Effector memory CD8-positive, alpha-beta T cell (primary cell): ENCODE results near the gene RAB11A.
"Not testable (repeated sequence)": the region's sequence is repeated elsewhere in the genome, so short reads cannot be mapped to it uniquely, and the experiment has no call there.

Source experiments
- ATAC-seq: fragments of 150-1000 bp; cut with Tn5 transposase; replicated peaks from 2 replicates; pipeline ENCODE4 v1.10.0; 2021; ENCODE audit warnings: mild to moderate bottlenecking, moderate library complexity
- DNase-seq, 3 experiments: peaks; one replicate each; pipeline ENCODE4 v3.0.0; 2021
- H3K27ac Mint-ChIP-seq, 2 donors: one replicate each; pipeline ENCODE4 v1.8.0; 2022; ENCODE audit warnings: mild to moderate bottlenecking in 2 of 2, mixed read lengths in 2 of 2, moderate library complexity in 2 of 2
- H3K27me3 Mint-ChIP-seq, 2 donors: one replicate each; pipeline ENCODE4 v1.8.0; 2022; ENCODE audit warnings: mixed read lengths in 2 of 2
- H3K36me3 Mint-ChIP-seq: one replicate; pipeline ENCODE4 v1.8.0; 2022; ENCODE audit warnings: mild to moderate bottlenecking, moderate library complexity, mixed read lengths; ENCODE audit not compliant: insufficient read depth
- H3K4me1 Mint-ChIP-seq, 2 donors: one replicate each; pipeline ENCODE4 v1.8.0; 2022; ENCODE audit warnings: low read depth in 2 of 2, mixed read lengths in 2 of 2
- H3K4me3 Mint-ChIP-seq, 2 donors: one replicate each; pipeline ENCODE4 v1.8.0; 2022; ENCODE audit warnings: mild to moderate bottlenecking in 2 of 2, mixed read lengths in 2 of 2, moderate library complexity in 2 of 2
- H3K9me3 Mint-ChIP-seq, 2 donors: one replicate each; pipeline ENCODE4 v1.8.0; 2022; ENCODE audit warnings: mixed read lengths in 2 of 2

The RAB11A gene

GRCh38 chr15:65862682-65863081 is 6.6 kb upstream of the RAB11A start:
- H3K9me3 Mint-ChIP-seq, result no peaks in the 10 kb centered on the region
- no peaks in the 10 kb centered on the region for H3K27me3 Mint-ChIP-seq
- DNase-seq, result peak; percentile 36 to 43 (median 37)
- peak; percentile 91 for ATAC-seq
- peaks cover 2 to 6% of the 10 kb centered on the region in 2 donors for H3K4me1 Mint-ChIP-seq
- no peak overlapping the region for H3K27ac Mint-ChIP-seq
- no peak overlapping the region for H3K4me3 Mint-ChIP-seq
- no peaks in the 10 kb centered on the region for H3K36me3 Mint-ChIP-seq

GRCh38 chr15:65863106-65863505 is 6.2 kb upstream of the RAB11A start:
- no peaks in the 10 kb centered on the region for H3K36me3 Mint-ChIP-seq
- ATAC-seq, result no peak
- no peak overlapping the region for H3K4me3 Mint-ChIP-seq
- no peaks in the 10 kb centered on the region for H3K9me3 Mint-ChIP-seq
- H3K4me1 Mint-ChIP-seq, result peaks cover 2% of the 10 kb centered on the region in 2 donors
- no peak overlapping the region for H3K27ac Mint-ChIP-seq
- DNase-seq, result no peak
- H3K27me3 Mint-ChIP-seq, result no peaks in the 10 kb centered on the region

- ATAC-seq, result no peak
- H3K4me3 Mint-ChIP-seq, result no peak overlapping the region
These were observed 2.0 kb upstream of the RAB11A start for GRCh38 chr15:65867244-65867643.

GRCh38 chr15:65867933-65868332 is 1.4 kb upstream of the RAB11A start:
- not testable (repeated sequence) for H3K9me3 Mint-ChIP-seq, ATAC-seq, H3K27me3 Mint-ChIP-seq, H3K27ac Mint-ChIP-seq, H3K4me3 Mint-ChIP-seq, DNase-seq
- peaks cover 22% of the 10 kb centered on the region for H3K36me3 Mint-ChIP-seq
- H3K4me1 Mint-ChIP-seq, result peaks cover 24 to 27% of the 10 kb centered on the region in 2 donors

More at GRCh38 chr15:65867244-65867643, 2.0 kb upstream of the RAB11A start:
- Mint-ChIP-seq H3K4me1 (peaks cover 19 to 23% of the 10 kb centered on the region in 2 donors), H3K27me3 (no peaks in the 10 kb centered on the region), H3K36me3 (peaks cover 22% of the 10 kb centered on the region), H3K27ac (no peak overlapping the region), H3K9me3 (no peaks in the 10 kb centered on the region)
- DNase-seq, result no peak

- Mint-ChIP-seq H3K36me3 (peaks cover 22% of the 10 kb centered on the region), H3K4me3 (peak overlapping the region; percentile 98 to 99), H3K4me1 (peaks cover 24 to 27% of the 10 kb centered on the region in 2 donors), H3K27me3 (no peaks in the 10 kb centered on the region), H3K27ac (peak overlapping the region; percentile 99), H3K9me3 (no peaks in the 10 kb centered on the region)
- no peak for DNase-seq
- no peak for ATAC-seq
These were observed 655 bp upstream of the RAB11A start for GRCh38 chr15:65868546-65869125.

GRCh38 chr15:65869954-65870871 is 922 bp downstream of the RAB11A start:
- Mint-ChIP-seq H3K36me3 (peaks cover 32% of the 10 kb centered on the region), H3K4me1 (peaks cover 24 to 34% of the 10 kb centered on the region in 2 donors), H3K27ac (peak overlapping the region; percentile 99), H3K27me3 (no peaks in the 10 kb centered on the region), H3K4me3 (peak overlapping the region; percentile 98 to 99), H3K9me3 (no peaks in the 10 kb centered on the region)
- ATAC-seq (no peak), DNase-seq (peak in 1 of 3 experiments; percentile 18)

GRCh38 chr15:65870889-65871533 is 1.7 kb downstream of the RAB11A start:
- Mint-ChIP-seq H3K4me1 (peaks cover 26 to 40% of the 10 kb centered on the region in 2 donors), H3K27me3 (no peaks in the 10 kb centered on the region), H3K4me3 (peak overlapping the region; percentile 98 to 99), H3K27ac (peak overlapping the region; percentile 99), H3K36me3 (peaks cover 33% of the 10 kb centered on the region), H3K9me3 (no peaks in the 10 kb centered on the region)
- ATAC-seq (no peak), DNase-seq (no peak)

GRCh38 chr15:65871886-65872285 is 2.6 kb downstream of the RAB11A start:
- not testable (repeated sequence) for H3K27me3 Mint-ChIP-seq, ATAC-seq, H3K4me3 Mint-ChIP-seq, DNase-seq, H3K27ac Mint-ChIP-seq, H3K9me3 Mint-ChIP-seq
- peaks cover 26 to 40% of the 10 kb centered on the region in 2 donors for H3K4me1 Mint-ChIP-seq
- H3K36me3 Mint-ChIP-seq, result peaks cover 39% of the 10 kb centered on the region

GRCh38 chr15:65872596-65872995 is 3.3 kb downstream of the RAB11A start:
- not testable (repeated sequence) for DNase-seq, H3K9me3 Mint-ChIP-seq, H3K27ac Mint-ChIP-seq, H3K27me3 Mint-ChIP-seq, ATAC-seq
- Mint-ChIP-seq H3K4me3 (peak overlapping the region in 1 of 2 donors; percentile 28), H3K36me3 (peaks cover 45% of the 10 kb centered on the region), H3K4me1 (peaks cover 26 to 40% of the 10 kb centered on the region in 2 donors)

GRCh38 chr15:65873256-65873655 is 4.0 kb downstream of the RAB11A start:
- H3K4me3 Mint-ChIP-seq, result no peak overlapping the region
- no peaks in the 10 kb centered on the region for H3K27me3 Mint-ChIP-seq
- H3K27ac Mint-ChIP-seq, result no peak overlapping the region
- peaks cover 26 to 40% of the 10 kb centered on the region in 2 donors for H3K4me1 Mint-ChIP-seq
- ATAC-seq (no peak), DNase-seq (no peak)
- H3K36me3 Mint-ChIP-seq, result peaks cover 50% of the 10 kb centered on the region
- no peaks in the 10 kb centered on the region for H3K9me3 Mint-ChIP-seq

- no peaks in the 10 kb centered on the region for H3K9me3 Mint-ChIP-seq
- no peak overlapping the region for H3K27ac Mint-ChIP-seq
- H3K4me1 Mint-ChIP-seq, result peaks cover 15 to 26% of the 10 kb centered on the region in 2 donors
- ATAC-seq (no peak), DNase-seq (no peak)
- H3K4me3 Mint-ChIP-seq, result no peak overlapping the region
- H3K27me3 Mint-ChIP-seq, result no peaks in the 10 kb centered on the region
- peaks cover 44% of the 10 kb centered on the region for H3K36me3 Mint-ChIP-seq
These were observed 6.2 kb downstream of the RAB11A start for GRCh38 chr15:65875458-65875857.

- Mint-ChIP-seq H3K36me3 (peaks cover 60% of the 10 kb centered on the region), H3K27ac (no peak overlapping the region), H3K9me3 (no peaks in the 10 kb centered on the region), H3K4me1 (peaks cover 9 to 14% of the 10 kb centered on the region in 2 donors), H3K4me3 (no peak overlapping the region), H3K27me3 (no peaks in the 10 kb centered on the region)
- ATAC-seq (no peak), DNase-seq (no peak)
These were observed 8.5 kb downstream of the RAB11A start for GRCh38 chr15:65877749-65878148.

GRCh38 chr15:65881766-65882434 is 12.6 kb downstream of the RAB11A start:
- Mint-ChIP-seq H3K36me3 (peaks cover 73% of the 10 kb centered on the region), H3K9me3 (no peaks in the 10 kb centered on the region), H3K4me3 (no peak overlapping the region), H3K27me3 (no peaks in the 10 kb centered on the region), H3K27ac (no peak overlapping the region), H3K4me1 (peaks cover 15 to 23% of the 10 kb centered on the region in 2 donors)
- ATAC-seq (peak; percentile 10), DNase-seq (no peak)
